K562 (cell line): Measurements from ENCODE around the gene COX19. TPM values are rescaled to one million over a fixed set of nuclear protein-coding genes. Genes with fewer than 3 reads are reported as not detected.

Experiments used
- ATAC-seq: fragments of 200-7000 bp; cut with Tn5 transposase; 3 replicates; pipeline ENCODE4 v1.9.1; 2020; ENCODE audit warnings: moderate library complexity
- BruUV-seq: library from RNA; stranded (reverse); fragments of 400-500 nt; replicated peaks from 2 replicates; lab custom pipeline; 2021; lab: Mats Ljungman, UMichigan
- CTCF ChIA-PET: fragments of 300-600 bp; formaldehyde crosslinking; extraction: SDS; loops from one replicate; lab custom pipeline; 2021; ENCODE audit warnings: low intra/inter-chr PET ratio; lab: Yijun Ruan, JAX
- POLR2A ChIA-PET: fragments of 300-600, 350-650 bp; sonication (Branson Sonifier 250); formaldehyde crosslinking; extraction: SDS; loops from one replicate; lab custom pipeline; 2021; ENCODE audit warnings: antibody characterized with exemption, inconsistent platforms; lab: Yijun Ruan, JAX
- DNase-seq, 4 experiments: peaks; one replicate each; pipeline versions ENCODE4 v3.0.0 to v3.0.0-alpha.2; 2011 to 2018; ENCODE audit warnings: low spot score in 3 of 4, mixed read lengths in 3 of 4; ENCODE audit errors: extremely low read depth in 1 of 4
- FAIRE-seq: peaks from 2 replicates; lab custom pipeline; 2011; peaks lifted over from hg19 to GRCh38; lab: Jason Lieb, UNC
- H2AFZ ChIP-seq: 2 replicates; pipeline ENCODE4 v1.6.0; 2011; ENCODE audit warnings: low read depth, low read length, control low read depth, inconsistent platforms
- H3K27ac ChIP-seq: fragments of 200-600 bp; 3 replicates; pipeline ENCODE4 v1.8.0; 2011; ENCODE audit warnings: low read depth, mild to moderate bottlenecking, control low read depth, inconsistent platforms, low read length, moderate library complexity, mixed read lengths; ENCODE audit errors: extremely low read depth
- H3K27me3 ChIP-seq, 2 experiments: fragments of 300-600 bp in 1 of 2; 2 replicates in 1 of 2; 3 replicates in 1 of 2; pipeline versions ENCODE4 v1.6.0 to v1.8.0; 2011; ENCODE audit warnings: inconsistent platforms in 2 of 2, low read length in 2 of 2, mild to moderate bottlenecking in 1 of 2, mixed read lengths in 1 of 2, moderate library complexity in 1 of 2; ENCODE audit not compliant: control insufficient read depth in 2 of 2, insufficient read depth in 2 of 2
- H3K36me3 ChIP-seq: fragments of 300-600 bp; 3 replicates; pipeline ENCODE4 v1.8.0; 2011; ENCODE audit warnings: mild to moderate bottlenecking, low read length, inconsistent platforms; ENCODE audit not compliant: control insufficient read depth, insufficient read depth
- H3K4me1 ChIP-seq, 2 experiments: fragments of 200-600 bp in 1 of 2; replicated peaks in 1 of 2; 2 replicates in 1 of 2; 3 replicates in 1 of 2; pipeline versions ENCODE4 v1.5.1 to v1.8.0; 2011; ENCODE audit warnings: inconsistent platforms in 2 of 2, low read length in 2 of 2, mild to moderate bottlenecking in 1 of 2, mixed read lengths in 1 of 2, moderate library complexity in 1 of 2; ENCODE audit not compliant: control insufficient read depth in 2 of 2, insufficient read depth in 2 of 2
- H3K4me2 ChIP-seq: 2 replicates; pipeline ENCODE4 v1.6.1; 2011; ENCODE audit warnings: low read length, control low read depth, inconsistent platforms, mixed read lengths; ENCODE audit not compliant: insufficient read depth
- H3K4me3 ChIP-seq: fragments of 200-600 bp; sonication (generic), shearing (Covaris generic); 2 replicates; pipeline ENCODE4 v1.5.1; 2016; ENCODE audit warnings: control low read depth, inconsistent platforms
- H3K79me2 ChIP-seq: fragments of 200-600 bp; 3 replicates; pipeline ENCODE4 v1.8.0; 2011; ENCODE audit warnings: low read length, inconsistent platforms; ENCODE audit not compliant: control insufficient read depth, insufficient read depth
- H3K9ac ChIP-seq, 2 experiments: 2 replicates each; pipeline versions ENCODE4 v1.6.0 to v1.6.1; 2011; ENCODE audit warnings: low read depth in 2 of 2, low read length in 2 of 2, control low read depth in 1 of 2, inconsistent platforms in 1 of 2, mild to moderate bottlenecking in 1 of 2, mixed read lengths in 1 of 2; ENCODE audit not compliant: insufficient read depth in 1 of 2
- H3K9me1 ChIP-seq: one replicate; pipeline ENCODE4 v1.6.0; 2011; ENCODE audit warnings: inconsistent platforms, mild to moderate bottlenecking, low read length, moderate library complexity; ENCODE audit not compliant: control insufficient read depth, insufficient read depth
- H3K9me3 ChIP-seq: replicated peaks from 2 replicates; pipeline ENCODE4 v1.5.1; 2011; ENCODE audit warnings: low read depth, low read length, inconsistent platforms; ENCODE audit not compliant: control insufficient read depth, insufficient read depth
- H4K20me1 ChIP-seq: replicated peaks from 2 replicates; pipeline ENCODE4 v1.6.1; 2011; ENCODE audit warnings: low read length, inconsistent platforms, mixed read lengths; ENCODE audit not compliant: control insufficient read depth, insufficient read depth
- BDP1 ChIP-seq: IDR thresholded peaks from 3 replicates; pipeline ENCODE4 v1.6.1; 2011; ENCODE audit not compliant: insufficient read length, insufficient read depth
- ELF4 ChIP-seq: fragments of 450-650 bp; formaldehyde crosslinking; IDR thresholded peaks from 2 replicates; pipeline ENCODE4 v1.4.0; 2022; ENCODE audit warnings: missing genetic modification characterization
- KDM2B ChIP-seq: fragments of 250-450 bp; sonication (Bioruptor Pico); IDR thresholded peaks from 2 replicates; pipeline ENCODE4 v1.8.0; 2021; ENCODE audit warnings: mild to moderate bottlenecking, moderate library complexity
- MEIS2 ChIP-seq: fragments of 450-650 bp; IDR thresholded peaks from 2 replicates; pipeline ENCODE4 v1.6.1; 2014; ENCODE audit warnings: mild to moderate bottlenecking; ENCODE audit not compliant: partially characterized antibody
- MTA1 ChIP-seq: fragments of 450-650 bp; IDR thresholded peaks from 2 replicates; pipeline ENCODE4 v1.6.1; 2017; ENCODE audit warnings: borderline replicate concordance
- MXI1 ChIP-seq: IDR thresholded peaks from 2 replicates; pipeline ENCODE4 v1.6.1; 2011; ENCODE audit warnings: low read depth, mild to moderate bottlenecking, improper control_type of control experiment, low read length
- NFRKB ChIP-seq: fragments of 450-650 bp; IDR thresholded peaks from 2 replicates; pipeline ENCODE4 v1.6.1; 2016; ENCODE audit warnings: low read depth
- SMARCC2 ChIP-seq: fragments of 450-650 bp; IDR thresholded peaks from 2 replicates; pipeline ENCODE4 v1.6.1; 2017; ENCODE audit warnings: antibody characterized with exemption, moderate library complexity, mild to moderate bottlenecking, low read depth
- SNIP1 ChIP-seq: fragments of 450-650 bp; IDR thresholded peaks from 2 replicates; pipeline ENCODE4 v1.7.1; 2017; ENCODE audit warnings: low read depth, mild to moderate bottlenecking
- ZNF583 ChIP-seq: fragments of 250-450 bp; sonication (Bioruptor Pico); IDR thresholded peaks from 2 replicates; pipeline ENCODE4 v1.4.0; 2020
- ZNF778 ChIP-seq: fragments of 450-650 bp; formaldehyde crosslinking; IDR thresholded peaks from 2 replicates; pipeline ENCODE4 v1.4.0; 2020; ENCODE audit warnings: mild to moderate bottlenecking, moderate library complexity
- ZSCAN32 ChIP-seq: fragments of 450-650 bp; formaldehyde crosslinking; IDR thresholded peaks from 2 replicates; pipeline ENCODE4 v1.4.0; 2020; ENCODE audit warnings: mild to moderate bottlenecking, moderate library complexity
- WGBS: fragments of 100-300 bp; shearing (Covaris generic); methylation state at CpG from one replicate; pipeline ENCODE4 v1.1.6; 2016; ENCODE audit warnings: low coverage, mixed read lengths; ENCODE audit not compliant: insufficient coverage; ENCODE audit errors: missing lambda C conversion rate; 5-methylcytosine and 5-hydroxymethylcytosine counted together
- in situ Hi-C: fragments of 300-500 bp; cut with MboI; formaldehyde crosslinking; loops from 4 replicates; pipeline ENCODE4 v1.15.0; 2018; ENCODE audit warnings: inconsistent platforms, mixed read lengths
- intact Hi-C: fragments of 100-400 bp; cut with micrococcal nuclease; formaldehyde crosslinking; loops from 2 replicates; pipeline ENCODE4 v1.14.2; 2022
- polyA plus RNA-seq, 8 experiments: library from polyadenylated mRNA; depleted of rRNA in 4 of 8; stranded (reverse) in 5 of 8; unstranded in 3 of 8; fragments of >200 nt; fragmentation: Nextera tagmentation in 2 of 8; fragmentation: Illumina TruSeq in 1 of 8; extraction: Ambion mirVana in 2 of 8; extraction: Trizol in 1 of 8; gene quantifications; 2 replicates each; pipeline versions ENCODE4 v1.2.1 to v1.2.3, GENCODE V29; 2011 to 2014; ENCODE audit warnings: inconsistent platforms in 1 of 8, missing spikeins in 1 of 8
- total RNA-seq, 7 experiments: library from RNA; depleted of rRNA in 6 of 7; stranded (reverse); fragments of >200 nt in 6 of 7; fragmentation: Illumina TruSeq in 2 of 7; extraction: Trizol in 2 of 7; gene quantifications; 2 replicates each; pipeline versions ENCODE4 v1.2.1 to v1.2.3, GENCODE V29; 2011 to 2021; ENCODE audit warnings: low replicate concordance in 1 of 7
- TF ChIP-seq, protein P1 (sequence below): fragments of 250-450 bp; sonication (Bioruptor Pico); IDR thresholded peaks from 2 replicates; pipeline ENCODE4 v1.5.0; 2021; ENCODE audit warnings: mild to moderate bottlenecking, moderate library complexity

Gene COX19
- total and polyA plus RNA-seq, 9 of the 15 experiments (the other 6 are each of a cell fraction or from before 2014, with no cell fraction given), result 5.2 to 10.5 (median 7.9) TPM

DNA sequence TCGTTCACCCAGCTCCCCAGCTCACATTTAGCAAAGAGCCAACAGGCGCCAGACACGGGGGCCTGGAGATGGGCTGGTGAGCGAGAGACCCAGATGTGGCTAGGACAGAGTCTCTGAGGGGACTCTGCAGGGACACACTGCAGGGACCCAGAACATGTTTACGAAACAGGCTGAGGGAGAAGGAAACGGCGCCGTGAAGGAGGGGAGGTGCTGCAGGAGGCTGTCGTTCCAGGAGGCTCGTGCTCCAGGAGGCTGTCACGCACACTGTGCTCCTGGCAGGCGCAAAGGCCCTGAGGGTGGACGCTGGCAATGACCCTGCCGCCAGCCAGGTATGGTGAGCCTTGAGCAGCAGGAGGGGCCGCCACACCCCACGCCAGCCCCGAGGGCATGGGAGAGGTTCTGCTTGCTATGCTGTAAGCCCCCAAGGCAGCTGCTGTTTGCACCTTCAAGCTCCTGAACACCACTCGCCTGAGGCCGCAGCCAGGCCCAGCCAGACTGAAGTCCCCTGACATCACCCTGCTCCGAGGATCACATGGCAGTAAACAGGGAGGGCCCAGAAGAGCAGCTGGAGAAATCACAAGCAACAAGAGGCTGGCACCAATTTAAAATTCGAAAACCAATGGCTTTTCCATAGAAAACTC lies 48.2 kb downstream of the COX19 start (continued):
- TF ChIP-seq MEIS2, result no peak
- TF ChIP-seq MTA1, result no peak
- TF ChIP-seq ZSCAN32 (CRISPR knock-in tag), result no peak
- TF ChIP-seq KDM2B (CRISPR knock-in tag), result no peak

- Histone ChIP-seq H3K36me3 (no peaks in the 10 kb centered on the region), H3K4me1 (peaks cover 10 to 52% of the 10 kb centered on the region in 2 experiments), H3K4me3 (no peak overlapping the region), H2AFZ (no peak overlapping the region; the same call in 1 of the 2 replicates), H3K4me2 (no peak overlapping the region), H3K27ac (no peak overlapping the region), H3K79me2 (no peaks in the 10 kb centered on the region), H3K9me3 (no peaks in the 10 kb centered on the region), H3K9me1 (no peaks in the 10 kb centered on the region), H3K27me3 (peaks cover 0 to 31% of the 10 kb centered on the region in 2 experiments; a peak in 3 of 5 replicates), H4K20me1 (no peaks in the 10 kb centered on the region), H3K9ac (peak overlapping the region in 1 of 2 experiments; percentile 35; a peak in 2 of 4 replicates)
- FAIRE-seq (no peak), DNase-seq (no peak), ATAC-seq (no peak)
- in situ Hi-C loops (no loop called here), intact Hi-C loops (no loop called here)
- WGBS, result 28% methylated on average over 25 of the region's 47 CpGs
- ChIA-PET POLR2A (no interaction called here), CTCF (no interaction called here)
- no peak for TF ChIP-seq BDP1
- TF ChIP-seq SNIP1, result no peak
- TF ChIP-seq, protein P1, sequence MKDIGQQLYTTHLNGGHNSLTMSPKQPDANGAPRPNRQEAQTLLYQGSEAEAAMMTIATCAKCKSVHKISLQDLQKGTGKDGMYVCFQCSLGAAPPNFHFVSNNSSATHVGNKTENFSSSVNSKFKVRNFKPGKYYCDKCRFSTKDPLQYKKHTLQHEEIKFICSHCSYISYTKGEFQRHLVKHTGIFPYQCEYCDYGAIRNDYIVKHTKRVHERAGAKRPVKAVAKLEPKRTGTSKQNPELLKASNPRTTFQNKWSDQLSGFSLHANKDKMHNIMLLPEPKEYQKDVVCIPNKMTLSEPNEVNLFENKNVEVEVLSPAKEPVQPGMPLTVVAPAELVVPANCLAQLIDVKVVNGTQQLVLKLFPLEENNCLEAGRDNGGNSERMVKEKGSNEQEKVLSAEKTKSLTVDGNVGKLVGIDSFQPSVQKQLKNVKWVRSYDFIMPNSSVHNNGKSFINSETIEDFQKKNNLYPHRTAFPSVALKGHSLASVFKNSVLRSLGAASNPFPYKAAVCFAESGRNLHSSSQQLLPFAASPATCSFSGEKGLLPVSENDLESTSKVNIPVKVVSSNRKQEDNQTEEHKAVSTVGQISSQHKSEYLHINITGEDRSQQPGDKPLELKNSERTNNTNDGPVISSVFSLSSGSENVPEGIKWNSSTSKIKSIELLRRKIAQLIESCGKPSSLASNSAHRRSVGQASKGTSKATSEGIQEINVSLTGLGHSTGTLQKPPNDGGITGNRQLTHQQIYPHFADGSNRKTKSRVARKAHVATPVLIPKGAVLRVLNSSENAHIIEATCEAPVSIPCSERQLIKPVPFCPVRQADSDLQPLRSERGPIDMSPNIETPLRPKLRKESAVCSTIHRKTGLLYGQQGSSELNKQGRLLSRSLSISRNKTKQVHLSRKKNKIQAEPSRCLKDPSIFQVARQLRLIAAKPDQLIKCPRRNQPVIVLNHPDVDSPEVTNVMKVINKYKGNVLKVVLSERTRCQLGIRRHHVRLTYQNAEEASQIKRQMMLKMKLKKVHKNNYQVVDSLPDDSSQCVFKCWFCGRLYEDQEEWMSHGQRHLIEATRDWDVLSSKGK (CRISPR knock-in tag), result no peak
- no peak for TF ChIP-seq NFRKB
- no peak for TF ChIP-seq ZNF583 (CRISPR knock-in tag)
- TF ChIP-seq MEIS2, result no peak
- TF ChIP-seq ELF4 (CRISPR knock-in tag), result no peak
- TF ChIP-seq MXI1, result no peak
- no peak for TF ChIP-seq ZNF778
- no peak for TF ChIP-seq SMARCC2
- BruUV-seq, result no TSS peak
Measured at GRCh38 chr7:926061-927030, 49.0 kb downstream of the COX19 start.
